Measurements from ENCODE around the gene OBSCN.

DNA sequence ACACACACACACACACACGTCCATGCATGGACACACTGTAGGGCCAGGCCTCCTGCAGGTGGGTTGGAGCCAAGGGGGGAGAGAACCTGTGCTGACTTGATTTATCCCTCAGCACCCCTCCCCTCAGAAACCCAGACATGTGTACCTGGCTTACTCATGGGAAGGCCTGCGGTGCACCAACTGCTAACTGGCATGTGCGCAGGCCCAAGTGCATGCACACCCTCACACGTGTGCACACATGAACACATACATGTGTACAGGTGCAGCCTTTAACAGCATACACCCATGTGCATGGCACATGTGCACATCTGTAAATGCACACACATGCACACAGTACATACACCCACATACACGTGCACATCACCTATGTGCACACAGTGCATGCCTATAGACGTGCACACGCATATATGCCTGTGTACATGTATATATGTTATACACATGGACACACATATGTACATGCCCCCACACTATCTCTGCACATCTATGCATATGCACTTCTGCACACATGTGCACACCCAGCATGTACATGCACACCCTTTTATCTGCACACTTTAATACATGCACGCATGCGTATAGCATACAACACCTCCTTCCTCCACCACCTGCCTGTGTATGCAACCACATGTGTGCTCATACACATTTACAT, 131.3 kb downstream of the OBSCN start:
- TF ChIP-seq, protein P1, sequence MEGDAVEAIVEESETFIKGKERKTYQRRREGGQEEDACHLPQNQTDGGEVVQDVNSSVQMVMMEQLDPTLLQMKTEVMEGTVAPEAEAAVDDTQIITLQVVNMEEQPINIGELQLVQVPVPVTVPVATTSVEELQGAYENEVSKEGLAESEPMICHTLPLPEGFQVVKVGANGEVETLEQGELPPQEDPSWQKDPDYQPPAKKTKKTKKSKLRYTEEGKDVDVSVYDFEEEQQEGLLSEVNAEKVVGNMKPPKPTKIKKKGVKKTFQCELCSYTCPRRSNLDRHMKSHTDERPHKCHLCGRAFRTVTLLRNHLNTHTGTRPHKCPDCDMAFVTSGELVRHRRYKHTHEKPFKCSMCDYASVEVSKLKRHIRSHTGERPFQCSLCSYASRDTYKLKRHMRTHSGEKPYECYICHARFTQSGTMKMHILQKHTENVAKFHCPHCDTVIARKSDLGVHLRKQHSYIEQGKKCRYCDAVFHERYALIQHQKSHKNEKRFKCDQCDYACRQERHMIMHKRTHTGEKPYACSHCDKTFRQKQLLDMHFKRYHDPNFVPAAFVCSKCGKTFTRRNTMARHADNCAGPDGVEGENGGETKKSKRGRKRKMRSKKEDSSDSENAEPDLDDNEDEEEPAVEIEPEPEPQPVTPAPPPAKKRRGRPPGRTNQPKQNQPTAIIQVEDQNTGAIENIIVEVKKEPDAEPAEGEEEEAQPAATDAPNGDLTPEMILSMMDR (IDR thresholded peaks at IDR 0.05): no peak
- TF ChIP-seq ZFX (IDR thresholded peaks at IDR 0.05; ENCODE audit: borderline replicate concordance): no peak

Measured in 22Rv1 (cell line).